GM12872 (cell line): ENCODE results near the gene TADA2A.

Experiments used
- CTCF ChIP-seq: IDR thresholded peaks from 3 replicates; pipeline ENCODE4 v1.5.1; 2011; ENCODE audit warnings: low read depth, mild to moderate bottlenecking, low read length, moderate library complexity; ENCODE audit not compliant: insufficient read depth

Gene TADA2A

GRCh38 chr17:37406635-37407461 lies at the start of gene TADA2A, which contains the start of gene ACACA:
TSS of gene TADA2A (plus strand) at chr17:37406886. CDS start at chr17:37411366, 4,480 bp downstream.
TSS of gene ACACA (minus strand) at chr17:37406836. CDS start at chr17:37406299, 537 bp downstream.
- TF ChIP-seq CTCF: 0 out of 3 replicates have a peak, but pooled peaks have one; percentile 4

GRCh38 chr17:37358098-37358829 lies 48.4 kb upstream of the TADA2A start:
- TF ChIP-seq CTCF: no peak

GRCh38 chr17:37358830-37359681 lies 47.6 kb upstream of the TADA2A start:
- peak; percentile 22; the same call in 1 of the 3 replicates for TF ChIP-seq CTCF

GRCh38 chr17:37359682-37360188 lies 47.0 kb upstream of the TADA2A start:
- no peak for TF ChIP-seq CTCF

- TF ChIP-seq CTCF: no peak
Observed at GRCh38 chr17:37360632-37361031, 46.1 kb upstream of the TADA2A start.

GRCh38 chr17:37361543-37361942 lies 45.1 kb upstream of the TADA2A start:
- no peak for TF ChIP-seq CTCF

- no peak for TF ChIP-seq CTCF
Observed at GRCh38 chr17:37365589-37365988, 41.1 kb upstream of the TADA2A start.
